Choroid plexus epithelial cell (primary cell): ENCODE results near the gene DPF3.

Source experiments
- DNase-seq: peaks from one replicate; pipeline ENCODE4 v3.0.0-alpha.2; 2010; ENCODE audit warnings: low read depth
- H3K4me3 ChIP-seq: 2 replicates; pipeline ENCODE4 v1.5.1; 2011; ENCODE audit warnings: low read depth, mild to moderate bottlenecking, control low read depth, low read length, moderate library complexity
- CTCF ChIP-seq: conservative IDR thresholded peaks from 2 replicates; pipeline ENCODE4 v1.5.1; 2011; ENCODE audit warnings: low read depth, mild to moderate bottlenecking, control low read depth, inconsistent platforms, low read length, moderate library complexity

Gene DPF3

GRCh38 chr14:72888636-72889201 lies 5.2 kb downstream of the DPF3 start:
- no peak for TF ChIP-seq CTCF
- peak; percentile 49 for DNase-seq
- no peak overlapping the region for H3K4me3 ChIP-seq

- no peak overlapping the region for H3K4me3 ChIP-seq
- DNase-seq = no peak
- no peak for TF ChIP-seq CTCF
Observed at GRCh38 chr14:72888192-72888591, 5.7 kb downstream of the DPF3 start.

GRCh38 chr14:72887514-72887913 lies 6.4 kb downstream of the DPF3 start:
- TF ChIP-seq CTCF = no peak
- no peak for DNase-seq

GRCh38 chr14:72884386-72884785 lies 9.5 kb downstream of the DPF3 start:
- no peak overlapping the region for H3K4me3 ChIP-seq
- no peak for DNase-seq
- TF ChIP-seq CTCF = no peak

More at GRCh38 chr14:72887514-72887913, 6.4 kb downstream of the DPF3 start:
- no peak overlapping the region for H3K4me3 ChIP-seq

GRCh38 chr14:72883961-72884360 lies 9.9 kb downstream of the DPF3 start:
- peak; percentile 42 for DNase-seq
- no peak overlapping the region for H3K4me3 ChIP-seq

GRCh38 chr14:72883109-72883508 lies 10.8 kb downstream of the DPF3 start:
- no peak for TF ChIP-seq CTCF
- no peak for DNase-seq
- no peak overlapping the region for H3K4me3 ChIP-seq

More at GRCh38 chr14:72883961-72884360, 9.9 kb downstream of the DPF3 start:
- TF ChIP-seq CTCF = no peak

- TF ChIP-seq CTCF = no peak
- no peak overlapping the region for H3K4me3 ChIP-seq
- DNase-seq = no peak
Observed at GRCh38 chr14:72882463-72882862, 11.4 kb downstream of the DPF3 start.
